ENCODE results near the gene GPATCH4.
"Not testable (repeated sequence)": the region's sequence is repeated elsewhere in the genome, so short reads cannot be mapped to it uniquely, and the experiment has no call there.

The GPATCH4 gene

DNA sequence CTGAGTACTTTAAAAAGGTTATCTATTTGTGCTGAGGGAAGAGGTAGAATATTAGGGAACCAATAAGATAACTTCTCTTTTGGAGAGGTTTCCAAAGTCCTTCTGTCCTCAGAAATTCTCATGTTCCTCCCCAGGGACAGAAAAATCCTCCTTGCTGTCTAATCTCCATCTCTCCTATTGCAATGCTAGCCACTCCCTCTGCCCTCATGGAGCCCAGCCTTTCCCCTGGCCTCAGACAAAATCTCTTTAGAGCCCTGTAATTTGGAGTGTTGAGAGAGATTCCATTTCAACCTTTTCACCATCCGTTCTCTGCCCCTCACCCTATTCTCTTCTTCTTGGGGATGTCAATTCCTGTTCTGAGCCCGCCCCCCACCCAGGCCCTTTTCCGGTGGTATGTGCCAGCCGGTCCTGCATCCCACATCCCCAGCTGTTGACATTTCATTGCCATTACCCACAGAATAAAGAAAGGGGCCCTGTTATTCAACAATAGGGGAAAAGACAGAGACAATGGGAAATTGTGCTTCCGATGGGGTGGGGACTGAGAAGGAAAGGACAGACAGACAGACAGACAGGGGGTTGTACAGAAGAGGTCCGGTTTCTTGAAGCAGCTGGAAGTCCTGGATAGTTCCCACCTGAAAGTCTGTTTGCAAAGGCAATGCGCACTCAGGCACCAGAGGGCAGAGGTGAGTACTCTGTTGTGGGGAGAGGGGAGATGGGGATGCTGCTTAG lies 17.7 kb upstream of the GPATCH4 start, which contains the start of gene HAPLN2:
HAPLN2 (plus strand) TSS at position 563 of the 729 bp plus-strand sequence. CDS start 4,076 bp downstream, outside the sequence.
- Histone ChIP-seq H3K27ac (no peak within 1 kb of the TSS), H3K4me3 (no peak within 1 kb of the TSS)
- DNase-seq (ENCODE audit: low spot score), result no peak
- TF ChIP-seq, protein P1, sequence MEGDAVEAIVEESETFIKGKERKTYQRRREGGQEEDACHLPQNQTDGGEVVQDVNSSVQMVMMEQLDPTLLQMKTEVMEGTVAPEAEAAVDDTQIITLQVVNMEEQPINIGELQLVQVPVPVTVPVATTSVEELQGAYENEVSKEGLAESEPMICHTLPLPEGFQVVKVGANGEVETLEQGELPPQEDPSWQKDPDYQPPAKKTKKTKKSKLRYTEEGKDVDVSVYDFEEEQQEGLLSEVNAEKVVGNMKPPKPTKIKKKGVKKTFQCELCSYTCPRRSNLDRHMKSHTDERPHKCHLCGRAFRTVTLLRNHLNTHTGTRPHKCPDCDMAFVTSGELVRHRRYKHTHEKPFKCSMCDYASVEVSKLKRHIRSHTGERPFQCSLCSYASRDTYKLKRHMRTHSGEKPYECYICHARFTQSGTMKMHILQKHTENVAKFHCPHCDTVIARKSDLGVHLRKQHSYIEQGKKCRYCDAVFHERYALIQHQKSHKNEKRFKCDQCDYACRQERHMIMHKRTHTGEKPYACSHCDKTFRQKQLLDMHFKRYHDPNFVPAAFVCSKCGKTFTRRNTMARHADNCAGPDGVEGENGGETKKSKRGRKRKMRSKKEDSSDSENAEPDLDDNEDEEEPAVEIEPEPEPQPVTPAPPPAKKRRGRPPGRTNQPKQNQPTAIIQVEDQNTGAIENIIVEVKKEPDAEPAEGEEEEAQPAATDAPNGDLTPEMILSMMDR (IDR thresholded peaks at IDR 0.05), result no peak

GRCh38 chr1:156616463-156616862 lies 15.2 kb upstream of the GPATCH4 start:
- Histone ChIP-seq H3K27ac (peak overlapping the region; percentile 64 to 87), H3K4me3 (peak overlapping the region; percentile 53)
- TF ChIP-seq, protein P1 (IDR thresholded peaks at IDR 0.05), result no peak
- DNase-seq (ENCODE audit: low spot score), result no peak

GRCh38 chr1:156615946-156616345 lies 14.7 kb upstream of the GPATCH4 start:
- Histone ChIP-seq H3K4me3 (peak overlapping the region; percentile 53), H3K27ac (peak overlapping the region; percentile 64 to 87)
- DNase-seq (ENCODE audit: low spot score), result no peak
- TF ChIP-seq, protein P1 (IDR thresholded peaks at IDR 0.05), result no peak

- TF ChIP-seq, protein P1 (IDR thresholded peaks at IDR 0.05), result no peak
- no peak overlapping the region for H3K27ac ChIP-seq
- H3K4me3 ChIP-seq, result no peak overlapping the region
- DNase-seq (ENCODE audit: low spot score), result no peak
These were observed 11.4 kb upstream of the GPATCH4 start for GRCh38 chr1:156612666-156613065.

DNA sequence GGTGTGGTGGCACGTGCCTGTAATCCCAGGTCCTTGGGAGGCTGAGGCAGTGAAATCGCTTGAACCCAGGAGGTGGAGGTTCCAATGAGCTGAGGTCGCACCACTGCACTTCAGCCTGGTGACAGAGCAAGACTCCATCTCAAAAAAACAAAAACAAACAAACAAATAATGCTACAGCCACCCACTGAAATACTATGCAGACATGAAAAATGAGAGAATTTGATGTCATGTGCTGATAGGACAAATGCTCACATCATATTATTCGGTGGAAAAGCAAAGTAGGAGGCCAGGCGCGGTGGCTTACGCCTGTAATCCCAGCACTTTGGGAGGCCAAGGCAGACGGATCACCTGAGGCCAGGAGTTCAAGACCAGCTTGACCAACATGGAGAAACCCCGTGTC lies 8.8 kb upstream of the GPATCH4 start:
- not testable (repeated sequence) for H3K4me3 ChIP-seq; DNase-seq (ENCODE audit: low spot score); H3K27ac ChIP-seq

GRCh38 chr1:156608981-156609380 lies 7.7 kb upstream of the GPATCH4 start:
- H3K27ac ChIP-seq, result no peak overlapping the region
- DNase-seq (ENCODE audit: low spot score), result no peak
- H3K4me3 ChIP-seq, result no peak overlapping the region
- TF ChIP-seq, protein P1 (IDR thresholded peaks at IDR 0.05), result no peak

DNA sequence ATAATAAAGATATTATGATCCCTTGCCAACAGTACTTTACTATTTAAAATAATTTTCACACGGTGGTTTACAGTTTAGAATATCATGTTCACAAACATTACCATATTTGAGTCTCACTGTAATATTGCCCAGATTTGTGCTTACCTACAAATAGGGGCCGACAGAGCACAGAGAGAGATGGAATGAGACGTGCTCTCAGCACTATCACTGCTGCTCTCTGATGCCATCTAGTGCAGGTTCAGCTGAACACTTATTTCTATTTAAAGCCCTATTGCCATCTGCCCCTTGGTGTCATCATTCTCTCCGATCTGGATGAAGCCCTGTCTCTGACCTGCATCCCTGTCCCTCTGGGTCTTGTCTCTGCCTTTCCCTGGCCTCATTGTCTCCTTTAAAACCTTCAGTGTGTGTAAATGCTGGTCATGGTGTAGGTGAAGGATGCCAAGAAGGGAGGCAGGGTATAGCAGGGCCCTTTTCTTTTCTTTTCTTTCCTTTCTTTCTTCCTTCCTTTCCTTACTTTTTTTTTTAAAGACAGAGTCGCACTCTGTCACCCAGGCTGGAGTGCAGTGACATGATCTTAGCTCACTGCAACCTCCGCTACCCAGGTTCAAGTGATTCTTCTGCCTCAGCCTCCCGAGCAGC lies 6.9 kb upstream of the GPATCH4 start:
- TF ChIP-seq, protein P1 (IDR thresholded peaks at IDR 0.05), result peak; percentile 69
- H3K4me3 ChIP-seq, result no peak overlapping the region
- no peak overlapping the region for H3K27ac ChIP-seq
- DNase-seq (ENCODE audit: low spot score), result no peak

- not testable (repeated sequence) for DNase-seq (ENCODE audit: low spot score); H3K27ac ChIP-seq; H3K4me3 ChIP-seq
These were observed 6.1 kb upstream of the GPATCH4 start for GRCh38 chr1:156607344-156607743.
